Testis (tissue), 3 donors: ENCODE data around the gene DNASE1. TPM values are rescaled to one million over a fixed set of nuclear protein-coding genes. Genes with fewer than 3 reads are reported as not detected.

Experiments
- DNase-seq: peaks from one replicate; pipeline ENCODE4 v3.0.0-alpha.2; 2019
- H3K27ac ChIP-seq, 2 donors: fragments of 200-600 bp; sonication (generic); one replicate each; pipeline ENCODE4 v1.5.1; 2019
- H3K27me3 ChIP-seq: fragments of 200-600 bp; sonication (generic); one replicate; pipeline ENCODE4 v1.5.1; 2019
- H3K36me3 ChIP-seq: fragments of 200-600 bp; sonication (generic); one replicate; pipeline ENCODE4 v1.5.1; 2017; ENCODE audit warnings: low read depth; ENCODE audit errors: missing control alignments
- H3K4me1 ChIP-seq: fragments of 200-600 bp; sonication (generic); one replicate; pipeline ENCODE4 v1.5.1; 2019
- H3K4me3 ChIP-seq, 2 donors: fragments of 200-600 bp; sonication (generic); one replicate each; pipeline ENCODE4 v1.5.1; 2017 to 2019
- H3K9me3 ChIP-seq: fragments of 200-600 bp; sonication (generic); one replicate; pipeline ENCODE4 v1.5.1; 2017
- CTCF ChIP-seq, 3 experiments: fragments of 450-650 bp in 2 of 3; fragments of 200-600 bp in 1 of 3; sonication (generic) in 1 of 3; IDR thresholded peaks; one replicate each; pipeline ENCODE4 v1.5.1; 2016 to 2019; ENCODE audit warnings: antibody characterized with exemption in 3 of 3, mild to moderate bottlenecking in 2 of 3, moderate library complexity in 1 of 3
- POLR2A ChIP-seq: fragments of 450-650 bp; IDR thresholded peaks from one replicate; pipeline ENCODE4 v1.6.1; 2017; ENCODE audit warnings: antibody characterized with exemption, mild to moderate bottlenecking, moderate library complexity
- WGBS, 2 donors: methylation state at CpG; one replicate each; pipeline ENCODE4 v1.1.5; 2018; 5-methylcytosine and 5-hydroxymethylcytosine counted together
- intact Hi-C: fragments of 100-400 bp; cut with DNase I; formaldehyde crosslinking; loops from one replicate; pipeline ENCODE4 v1.15.1; 2023; ENCODE audit warnings: low total_unique reads
- polyA plus RNA-seq: library from polyadenylated mRNA; stranded (reverse); fragments of 350-450 nt; fragmentation: Illumina TruSeq; extraction: RNeasy Lipid Tissue Mini Kit (QIAGEN cat#74804); gene quantifications from one replicate; pipeline ENCODE4 v1.2.3, GENCODE V29; 2014; ENCODE audit warnings: low read depth, low replicate concordance; ENCODE audit not compliant: insufficient read depth
- total RNA-seq, 2 donors: library from RNA; depleted of rRNA; stranded (reverse); fragments of >200 nt; gene quantifications; one replicate each; pipeline ENCODE4 v1.2.3, GENCODE V29; 2016

Gene DNASE1
- total and polyA plus RNA-seq, 3 donors from 2014 or later, result 25.9 to 54.5 (median 54.0) TPM

GRCh38 chr16:3701531-3701930, 47.0 kb downstream of the DNASE1 start:
- 83 to 88% methylated on average over 4 of the region's 4 CpGs for WGBS, 2 donors
- Histone ChIP-seq H3K27me3 (no peaks in the 10 kb centered on the region), H3K27ac (no peak overlapping the region), H3K4me1 (no peaks in the 10 kb centered on the region), H3K9me3 (no peaks in the 10 kb centered on the region), H3K4me3 (no peak overlapping the region), H3K36me3 (no peaks in the 10 kb centered on the region)
- intact Hi-C loops, result no loop called here
- TF ChIP-seq POLR2A, result no peak
- no peak for TF ChIP-seq CTCF (IDR thresholded peaks at IDR 0.05)
- DNase-seq, result no peak

GRCh38 chr16:3702082-3702481, 47.6 kb downstream of the DNASE1 start:
- TF ChIP-seq CTCF (IDR thresholded peaks at IDR 0.05) (no peak), POLR2A (no peak)
- Histone ChIP-seq H3K36me3 (no peaks in the 10 kb centered on the region), H3K4me3 (no peak overlapping the region), H3K4me1 (no peaks in the 10 kb centered on the region), H3K9me3 (no peaks in the 10 kb centered on the region), H3K27me3 (no peaks in the 10 kb centered on the region), H3K27ac (no peak overlapping the region)
- WGBS, 2 donors, result 90 to 96% methylated on average over 7 of the region's 7 CpGs
- no peak for DNase-seq
- intact Hi-C loops, result no loop called here

DNA sequence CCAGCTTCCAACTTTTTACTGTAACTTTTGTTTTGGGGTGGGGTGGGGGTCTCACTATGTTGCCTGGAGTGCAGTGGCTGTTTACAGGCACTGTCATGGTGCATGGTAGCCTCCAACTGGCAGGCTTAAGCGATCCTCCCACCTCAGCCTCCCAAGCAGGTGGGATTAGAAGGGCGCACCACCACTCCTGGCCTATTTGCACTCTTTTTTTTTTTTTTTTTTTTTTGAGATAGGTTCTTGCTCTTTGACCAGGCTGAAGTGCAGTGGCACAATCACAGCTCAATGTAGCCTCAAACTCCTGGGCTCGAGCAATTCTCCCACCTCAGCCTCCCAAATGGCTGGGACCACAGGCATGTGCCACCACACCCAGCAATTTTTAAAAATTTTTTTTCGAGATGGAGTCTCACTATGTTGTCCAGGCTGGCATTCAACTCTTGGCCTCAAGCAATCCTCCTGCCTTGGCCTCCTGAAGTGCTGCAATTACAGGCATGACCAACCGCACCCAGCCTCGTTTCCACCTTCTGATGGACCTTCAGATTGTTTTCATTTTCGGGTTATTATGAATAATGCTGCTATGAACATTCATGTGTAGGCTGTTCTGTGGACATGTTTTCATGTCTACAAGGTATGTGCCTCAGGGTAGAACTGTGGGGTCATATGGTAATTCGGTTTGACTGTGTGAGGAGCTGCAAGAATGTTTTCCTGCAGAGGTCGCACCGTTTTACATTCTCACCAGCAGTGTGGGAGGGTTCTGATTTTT, 51.9 kb downstream of the DNASE1 start:
- DNase-seq, result no peak
- H3K4me3 ChIP-seq, result no peak overlapping the region
- intact Hi-C loops, result no loop called here
- TF ChIP-seq CTCF (IDR thresholded peaks at IDR 0.05) (no peak), POLR2A (no peak)
- no peak overlapping the region for H3K27ac ChIP-seq
- H3K36me3 ChIP-seq, result no peaks in the 10 kb centered on the region
- WGBS, 2 donors, result 89 to 94% methylated on average over 10 of the region's 10 CpGs
- no peaks in the 10 kb centered on the region for H3K27me3 ChIP-seq
- H3K9me3 ChIP-seq, result no peaks in the 10 kb centered on the region
- H3K4me1 ChIP-seq, result no peaks in the 10 kb centered on the region

Other genes with a start within 250 kb of the DNASE1 start
- gene ZNF597, start 211.2 kb upstream of the DNASE1 start, total RNA-seq, result 10 to 100 TPM in 1 of 2 donors, 1 to 10 TPM in 1; 9.1 to 11.0 TPM
- 6.9 TPM for gene ZNF597, start 211.2 kb upstream of the DNASE1 start, polyA plus RNA-seq
- gene NAA60, start 211.0 kb upstream of the DNASE1 start, total RNA-seq, result 100 to 1,000 TPM in 1 of 2 donors, 10 to 100 TPM in 1; 99.2 to 120 TPM
- 61.8 TPM for gene NAA60, start 211.0 kb upstream of the DNASE1 start, polyA plus RNA-seq
- 10 to 100 TPM; 14.2 to 33.8 TPM for gene C16orf90, start 159.2 kb upstream of the DNASE1 start, total RNA-seq
- 52.1 TPM for gene C16orf90, start 159.2 kb upstream of the DNASE1 start, polyA plus RNA-seq
- gene CLUAP1, start 153.7 kb upstream of the DNASE1 start, total RNA-seq, result 10 to 100 TPM; 45.2 to 59.5 TPM
- 95.7 TPM for gene CLUAP1, start 153.7 kb upstream of the DNASE1 start, polyA plus RNA-seq
- 1 to 10 TPM; 1.9 to 3.0 TPM for gene NLRC3, start 77.3 kb upstream of the DNASE1 start, total RNA-seq
- gene NLRC3, start 77.3 kb upstream of the DNASE1 start, polyA plus RNA-seq, result 0.76 TPM
- 10 to 100 TPM; 28.0 to 41.3 TPM for gene SLX4, start 43.1 kb upstream of the DNASE1 start, total RNA-seq
- 25.9 TPM for gene SLX4, start 43.1 kb upstream of the DNASE1 start, polyA plus RNA-seq
- gene TRAP1, start 62.8 kb downstream of the DNASE1 start, total RNA-seq, result 100 to 1,000 TPM; 131 to 140 TPM
- 80.0 TPM for gene TRAP1, start 62.8 kb downstream of the DNASE1 start, polyA plus RNA-seq
- 100 to 1,000 TPM; 141 to 185 TPM for gene CREBBP, start 226.0 kb downstream of the DNASE1 start, total RNA-seq
- 86.0 TPM for gene CREBBP, start 226.0 kb downstream of the DNASE1 start, polyA plus RNA-seq